Activated CD8-positive, alpha-beta memory T cell treated with anti-CD3 and anti-CD28 coated beads, Interleukin-2, amount 50 U/mL, for 48 hours (primary cell): ENCODE results near the gene CIPC.

Experiments used
- DNase-seq: peaks from one replicate; pipeline ENCODE4 v3.0.0-alpha.2; 2020

Gene CIPC

GRCh38 chr14:77103951-77104350, 5.9 kb downstream of the CIPC start:
- no peak for DNase-seq

- no peak for DNase-seq
These were observed 6.3 kb downstream of the CIPC start for GRCh38 chr14:77104393-77104792.

DNA sequence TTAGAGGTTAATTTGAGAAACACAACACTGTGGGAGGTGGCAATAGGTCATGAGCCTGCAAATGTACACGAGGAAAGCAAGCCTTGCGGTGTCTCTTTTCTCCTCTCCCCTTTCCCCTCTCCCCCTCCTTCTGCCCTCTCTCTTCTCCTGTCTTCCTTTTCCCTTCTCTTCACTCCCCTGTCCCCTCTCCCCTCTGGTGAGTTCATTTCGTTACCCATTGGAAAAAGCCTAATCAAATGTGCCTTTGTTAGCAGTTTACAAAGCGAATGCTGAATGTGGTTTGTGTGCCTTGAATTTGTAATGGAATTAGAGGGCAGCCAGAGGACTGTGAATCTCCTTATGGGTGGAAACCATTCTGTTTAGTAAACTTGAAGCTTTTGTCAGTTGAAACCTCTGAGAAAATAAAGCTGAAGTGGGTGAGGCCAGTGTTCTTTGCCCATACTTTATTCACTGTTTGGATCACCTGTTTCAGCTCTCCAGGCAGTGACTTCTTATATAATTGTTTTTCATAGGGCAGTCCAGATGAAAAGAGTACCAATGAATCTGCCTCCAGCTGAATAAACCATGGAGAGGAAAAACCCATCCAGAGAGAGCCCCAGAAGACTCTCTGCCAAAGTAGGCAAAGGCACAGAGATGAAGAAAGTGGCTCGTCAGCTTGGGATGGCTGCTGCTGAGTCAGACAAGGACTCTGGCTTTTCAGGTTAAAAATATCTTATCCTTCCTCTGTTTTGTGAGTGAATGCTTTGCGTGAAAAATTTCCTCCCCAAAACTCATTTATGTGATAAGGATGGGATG, 7.3 kb downstream of the CIPC start:
- no peak for DNase-seq

DNA sequence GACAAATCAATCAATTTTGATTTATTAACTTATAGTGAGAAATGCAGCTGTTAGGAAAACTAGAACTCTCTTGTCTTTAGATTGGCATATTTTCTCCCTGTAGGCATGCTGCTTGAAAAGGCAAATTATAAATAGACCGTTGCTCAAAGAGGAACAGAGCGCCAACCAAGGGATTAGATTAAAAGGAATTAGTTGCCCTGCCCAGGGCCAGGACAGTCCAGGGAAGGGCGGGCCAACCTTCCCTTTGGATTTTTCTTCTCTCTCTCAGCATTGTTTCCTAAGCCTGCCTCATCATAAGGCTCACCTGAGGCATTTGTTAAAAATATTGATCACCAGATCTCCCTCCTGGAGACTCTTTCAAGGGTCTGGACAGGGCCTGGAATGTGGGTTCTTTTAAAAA, 8.6 kb downstream of the CIPC start:
- no peak for DNase-seq

GRCh38 chr14:77107228-77107627, 9.2 kb downstream of the CIPC start:
- no peak for DNase-seq

DNA sequence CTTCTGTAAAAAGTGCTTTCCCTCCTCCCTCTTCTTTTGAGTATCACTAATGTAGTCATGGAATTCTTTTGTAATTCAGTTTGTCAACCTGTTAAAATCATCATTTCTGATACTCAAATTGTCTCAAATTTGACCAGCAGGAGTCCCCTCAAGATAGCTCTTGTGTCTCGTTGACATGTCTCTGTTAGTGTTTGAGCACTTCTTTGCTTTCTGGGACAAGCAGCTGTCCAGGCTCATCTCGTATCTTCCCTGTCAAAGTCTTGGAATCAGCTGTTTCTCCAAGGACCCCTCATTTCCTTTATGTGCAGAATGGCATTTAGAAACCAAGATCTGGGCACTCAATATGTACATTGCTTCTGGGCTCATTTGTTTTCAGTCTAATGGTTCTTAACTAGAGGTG, 10.7 kb downstream of the CIPC start:
- no peak for DNase-seq

DNA sequence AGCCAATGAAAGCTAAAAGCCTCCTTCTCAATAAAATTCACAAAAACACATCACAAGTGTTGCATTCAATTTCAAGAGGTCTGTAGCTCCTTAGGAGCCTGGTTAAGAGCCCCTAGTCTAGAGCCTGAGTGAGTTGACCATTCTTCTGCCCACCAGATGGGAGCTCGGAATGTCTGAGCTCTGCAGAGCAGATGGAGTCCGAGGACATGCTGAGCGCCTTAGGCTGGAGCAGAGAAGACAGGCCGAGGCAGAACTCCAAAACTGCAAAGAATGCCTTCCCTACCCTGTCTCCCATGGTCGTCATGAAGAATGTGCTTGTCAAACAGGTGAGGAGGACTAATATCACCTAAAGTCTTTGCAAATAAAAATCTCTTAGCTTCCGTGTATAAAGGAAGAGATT, 11.6 kb downstream of the CIPC start:
- DNase-seq, result no peak

- no peak for DNase-seq
These were observed 12.2 kb downstream of the CIPC start for GRCh38 chr14:77110286-77110685.

GRCh38 chr14:77111021-77111420, 13.0 kb downstream of the CIPC start:
- no peak for DNase-seq

GRCh38 chr14:77113644-77114043, 15.6 kb downstream of the CIPC start:
- no peak for DNase-seq

GRCh38 chr14:77114609-77115008, 16.6 kb downstream of the CIPC start:
- DNase-seq, result no peak

DNA sequence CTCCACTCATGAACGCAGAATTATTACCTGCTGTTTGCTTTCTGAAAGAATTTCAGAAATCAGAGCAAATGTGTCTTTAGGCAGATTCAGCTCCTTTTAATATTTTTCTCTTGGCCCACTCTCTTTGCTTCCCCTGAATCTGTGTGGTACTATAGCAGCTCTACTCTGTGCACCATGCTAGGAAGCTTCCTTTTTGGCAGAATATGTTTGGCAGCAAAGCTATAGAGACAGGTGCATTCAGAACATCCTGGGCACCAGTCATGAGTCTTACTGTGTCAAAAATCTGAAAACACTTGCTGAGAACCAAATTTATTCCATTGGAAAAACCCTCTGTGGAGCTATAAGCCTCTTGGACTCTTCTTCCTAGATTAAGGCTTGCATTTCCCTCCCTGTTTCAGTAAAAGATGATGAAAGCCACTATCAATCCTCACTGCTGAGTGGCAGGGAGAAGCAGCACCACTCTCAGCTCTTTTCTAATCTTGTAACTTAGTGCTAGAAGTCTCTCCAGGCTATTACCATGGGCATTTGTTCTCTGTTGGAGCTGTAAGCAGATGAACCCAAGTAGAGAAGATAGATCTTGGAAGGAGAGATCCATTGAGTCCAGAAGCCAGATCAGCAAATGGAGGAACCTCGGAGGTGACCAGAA, 18.2 kb downstream of the CIPC start:
- no peak for DNase-seq

GRCh38 chr14:77119851-77120250, 21.8 kb downstream of the CIPC start:
- DNase-seq, result no peak

- DNase-seq, result no peak
These were observed 23.0 kb downstream of the CIPC start for GRCh38 chr14:77120771-77121743.

DNA sequence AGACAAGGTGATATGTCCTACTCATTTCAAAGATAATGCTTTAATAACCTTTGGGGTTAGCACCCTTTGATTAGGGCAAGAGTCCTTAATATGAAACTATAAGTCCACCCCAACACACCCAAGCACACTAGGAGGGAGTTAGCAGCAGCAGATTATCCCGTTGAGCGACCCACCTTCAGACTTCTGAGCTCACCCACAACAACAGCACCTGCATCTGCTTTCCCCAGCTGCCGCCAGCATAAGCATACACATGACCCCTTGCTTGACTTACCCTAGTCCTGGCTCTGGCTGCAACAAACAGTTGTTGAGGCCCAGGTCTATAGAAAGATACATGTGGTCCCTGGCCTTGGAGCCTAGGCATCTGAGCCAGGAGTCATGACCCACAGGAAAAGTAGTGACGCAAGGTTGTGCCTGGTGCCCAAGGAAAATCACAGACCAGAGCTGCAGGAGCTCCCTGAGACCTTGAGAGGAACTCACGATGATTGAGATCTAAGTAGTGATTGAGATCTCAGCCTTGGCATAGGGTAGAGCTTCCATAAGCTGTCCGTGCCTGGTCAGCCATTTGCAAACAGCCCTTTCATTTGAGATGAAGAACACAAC, 24.6 kb downstream of the CIPC start:
- DNase-seq, result no peak

GRCh38 chr14:77123381-77124325, 25.6 kb downstream of the CIPC start:
- DNase-seq, result no peak

DNA sequence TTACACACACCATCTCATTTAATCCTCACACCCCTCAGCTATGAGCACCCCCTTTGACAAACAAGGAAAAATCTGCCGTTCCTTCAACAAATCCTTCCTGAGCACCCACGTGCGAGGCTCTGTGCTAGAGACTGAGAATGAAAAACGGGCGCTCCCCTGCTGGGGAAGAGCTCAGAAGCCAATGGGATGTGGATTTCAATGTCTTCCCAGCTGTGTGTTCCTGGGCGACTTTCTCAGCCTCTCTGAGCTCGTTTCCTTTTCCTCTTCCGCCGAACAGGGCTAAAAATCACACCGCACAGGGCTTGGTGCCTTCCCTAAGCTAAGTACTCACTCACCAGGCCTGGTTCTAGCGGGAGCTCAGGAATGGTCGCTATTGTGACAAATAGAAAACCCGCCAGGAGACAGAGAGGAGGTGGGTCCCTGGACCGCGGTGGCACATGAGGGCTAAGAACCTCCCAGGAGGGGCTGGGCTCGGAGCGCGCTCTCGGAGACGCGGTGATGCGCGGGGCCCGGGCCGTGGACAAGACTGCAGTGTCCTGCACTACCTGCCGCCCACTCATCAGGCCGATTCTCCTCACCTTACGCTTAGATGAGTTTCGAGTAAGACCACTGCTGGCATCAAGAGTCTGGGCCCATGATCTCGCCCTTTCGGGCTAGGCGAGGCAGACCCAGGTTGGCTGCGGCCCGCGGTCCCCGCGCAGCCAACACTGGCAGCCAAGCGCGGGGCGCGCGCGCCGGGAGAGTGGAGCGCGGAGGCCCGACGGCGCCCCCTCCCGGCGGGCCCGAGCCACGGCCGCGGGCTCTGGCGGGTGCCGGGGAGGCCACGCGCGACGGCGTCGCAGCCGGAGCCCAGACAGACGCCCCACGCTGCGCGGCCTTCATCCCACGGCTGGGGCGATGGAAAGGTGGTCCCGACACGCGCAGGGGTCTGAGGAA, 26.6 kb downstream of the CIPC start:
- DNase-seq, result peak; percentile 80

- no peak for DNase-seq
These were observed 27.3 kb downstream of the CIPC start for GRCh38 chr14:77125281-77125801.

- no peak for DNase-seq
These were observed 27.8 kb downstream of the CIPC start for GRCh38 chr14:77125823-77126325.

- DNase-seq, result no peak
These were observed 28.5 kb downstream of the CIPC start for GRCh38 chr14:77126461-77126990.
